Heart right ventricle (tissue), 16 donors: ENCODE data around the gene TADA1. TPM values are rescaled to one million over a fixed set of nuclear protein-coding genes. Genes with fewer than 3 reads are reported as not detected.
"Not testable (repeated sequence)": the region's sequence is repeated elsewhere in the genome, so short reads cannot be mapped to it uniquely, and the experiment has no call there.

Experiments used
- ATAC-seq, 8 donors: fragments of 200-7000 bp; cut with Tn5 transposase; one replicate each; pipeline ENCODE4 v1.9.1; 2020; ENCODE audit warnings: mild to moderate bottlenecking in 8 of 8, moderate library complexity in 8 of 8, moderate number of reproducible peaks in 1 of 8
- DNase-seq, 2 donors: peaks; one replicate each; pipeline ENCODE4 v3.0.0-alpha.2; 2020
- H3K27ac ChIP-seq, 10 donors: fragments of 200-600 bp; sonication (generic) in 2 of 10; one replicate each; pipeline versions ENCODE4 v1.5.0 to v1.8.0; 2020 to 2022; ENCODE audit warnings: mild to moderate bottlenecking in 3 of 10
- H3K27me3 ChIP-seq, 7 donors: fragments of 200-600 bp; one replicate each; pipeline ENCODE4 v1.8.0; 2021 to 2022; ENCODE audit warnings: mild to moderate bottlenecking in 2 of 7
- H3K36me3 ChIP-seq, 9 donors: fragments of 200-600 bp; sonication (generic) in 1 of 9; one replicate each; pipeline versions ENCODE4 v1.5.0 to v1.8.0; 2020 to 2022; ENCODE audit warnings: mild to moderate bottlenecking in 2 of 9
- H3K4me1 ChIP-seq, 9 donors: fragments of 200-600 bp; sonication (generic) in 1 of 9; one replicate each; pipeline versions ENCODE4 v1.5.0 to v1.8.0; 2020 to 2022; ENCODE audit warnings: mild to moderate bottlenecking in 4 of 9
- H3K4me3 ChIP-seq, 10 donors: fragments of 200-600 bp; sonication (generic) in 2 of 10; one replicate each; pipeline versions ENCODE4 v1.5.0 to v1.8.0; 2020 to 2022; ENCODE audit warnings: mild to moderate bottlenecking in 7 of 10, moderate library complexity in 2 of 10
- H3K9me3 ChIP-seq, 11 donors: fragments of 200-600 bp in 10 of 11; sonication (generic) in 2 of 11; one replicate each; pipeline versions ENCODE4 v1.5.0 to v1.8.0; 2013 to 2022; ENCODE audit warnings: mild to moderate bottlenecking in 2 of 11, control low read depth in 1 of 11, moderate library complexity in 1 of 11
- CTCF ChIP-seq, 9 donors: fragments of 200-600 bp; sonication (generic) in 2 of 9; IDR thresholded peaks; one replicate each; pipeline versions ENCODE4 v1.5.0 to v1.8.0; 2021 to 2022; ENCODE audit warnings: antibody characterized with exemption in 9 of 9, mild to moderate bottlenecking in 5 of 9, moderate library complexity in 1 of 9
- WGBS, 2 donors: extraction: QIAGEN DNeasy Blood & Tissue Kit; methylation state at CpG; one replicate each; pipeline ENCODE4 v1.1.7; 2013; ENCODE audit warnings: inconsistent platforms in 1 of 2; 5-methylcytosine and 5-hydroxymethylcytosine counted together
- intact Hi-C, 10 donors: fragments of 100-400 bp; cut with DNase I; formaldehyde crosslinking; loops; one replicate each; pipeline versions ENCODE4 v1.11.1 to v1.14.2; 2022
- polyA plus RNA-seq, 2 donors: library from polyadenylated mRNA; stranded (reverse); fragments of 200-250 nt; gene quantifications; one replicate each; pipeline ENCODE4 v1.2.3, GENCODE V29; 2013
- total RNA-seq, 10 donors: library from RNA; stranded (reverse); fragmentation: NEBNext Ultra II Directional in 3 of 10; extraction: Animal tissue kit (Norgen Biotek cat#: 25700) in 3 of 10; gene quantifications; one replicate each; pipeline versions ENCODE4 v1.2.1 to v1.2.4, GENCODE V29; 2021 to 2023
- donor health status: Arrhythmogenic right ventricular cardiomyopathy.
- donor health status: ischemic (EF 13 %, LVEDD 7.1; RV severe dilation, severe dysfunction).
- donor health status: healthy with polysubstance abuse.
- donor health status: DM: no; HTN: yes; CAD: no.
- donor health status: DM: no; HTN: no; CAD: no.
- donor health status: ischemic (EF 25% LVEDD 6.9; RV normal size, moderate dysfunction).
- donor health status: ischemic (EF 25% LVEDD 5.7; RV mildly dilated, moderate dysfunction).
- donor health status: healthy.
- donor health status: DM: yes; HTN: yes; CAD: no.
- donor health status: Ischemic cardiomyopathy.
- donor health status: ischemic (EF 35%, LVEDD 5.7; RV mildly dilated, moderate dysfunction).
- donor health status: nonischemic (EF 11% LVEDD 7.7; RV severe dilation, severe dysfunction).
- donor health status: DM: yes; HTN: yes; CAD: no.
- donor health status: PGD.
- donor health status: ischemic (EF 29% LVEDD 5.4; RV normal size, mild dysfunction).
- donor health status: nonischemic (EF 23%, LVEDD 6.1; RV moderate dilation, normal function).

TADA1 gene
- total and polyA plus RNA-seq, 12 donors = 6.0 to 12.8 (median 8.9) TPM

DNA sequence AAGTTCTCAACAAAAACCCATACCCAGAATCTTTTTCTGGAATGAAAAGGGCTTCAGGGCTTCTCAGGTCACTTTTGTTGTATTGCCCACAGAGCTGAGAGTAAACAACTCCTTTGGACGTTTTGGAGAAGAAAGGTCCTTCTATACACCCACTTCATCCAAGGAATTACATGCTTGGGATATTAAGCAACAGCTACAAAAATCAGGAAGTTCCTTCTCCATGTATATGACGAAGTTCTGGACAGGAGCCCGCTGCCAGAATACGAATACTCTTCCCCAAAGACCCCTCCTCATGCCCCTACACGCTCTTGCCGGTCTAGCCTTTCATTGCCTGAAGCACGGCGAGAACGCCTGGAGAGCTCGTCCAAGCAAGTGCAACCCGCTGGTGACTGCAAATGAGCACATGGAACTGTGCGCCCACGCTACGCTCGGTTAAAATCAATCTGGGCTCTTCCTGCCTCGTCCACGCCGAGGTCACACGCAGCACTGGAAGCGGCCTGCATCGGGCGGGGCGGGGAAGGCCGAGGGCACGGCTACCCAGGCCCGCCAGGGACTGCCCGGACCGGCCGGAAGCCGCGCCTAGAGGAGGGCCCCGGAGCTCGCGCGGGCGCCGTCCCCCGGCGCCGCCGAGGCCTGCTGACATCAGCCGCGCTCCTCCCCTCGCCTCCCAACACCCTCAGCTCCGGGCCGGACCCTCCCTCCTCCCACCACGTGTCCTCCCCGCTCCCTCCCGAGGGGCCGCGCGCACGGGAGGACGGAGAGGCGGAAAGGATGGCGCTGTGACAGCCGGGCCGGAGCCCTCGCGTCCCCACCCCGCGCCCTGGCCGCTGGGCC, 37.1 kb downstream of the TADA1 start, which contains the start of gene POGK:
POGK (plus strand) TSS at position 710 of the 834 bp plus-strand sequence. CDS start 1,482 bp downstream, outside the sequence.
- H3K4me3 ChIP-seq = peak within 1 kb of the TSS; percentile 44 to 84 (median 71)
- peak within 1 kb of the TSS; percentile 79 to 95 (median 90) for H3K27ac ChIP-seq
- intact Hi-C loops = loop anchor here in 2 of 10 donors (1.0 to 2.0 kb wide), 2 partner anchors 37 to 38 kb away; partner anchors contain the start of gene TADA1 (in 2 of the 2)
- H3K9me3 ChIP-seq = no peaks in the 10 kb centered on the region
- H3K36me3 ChIP-seq = peaks cover 0 to 32% (median 23%) of the 10 kb centered on the region in 9 donors
- TF ChIP-seq CTCF (IDR thresholded peaks at IDR 0.05) = peak in 2 of 9 donors; percentile 8 to 26
- 0 to 1% methylated on average over 48 to 60 of the region's 63 CpGs for WGBS, 2 donors
- no peaks in the 10 kb centered on the region for H3K27me3 ChIP-seq
- DNase-seq (peak; percentile 92 to 93), ATAC-seq (peak; percentile 95 to 99 (median 97))
- H3K4me1 ChIP-seq = peaks cover 13 to 52% (median 51%) of the 10 kb centered on the region in 9 donors

GRCh38 chr1:166836733-166837132, 39.3 kb downstream of the TADA1 start:
- WGBS, 2 donors = 98 to 99% methylated on average over 4 of the region's 4 CpGs
- no peak for ATAC-seq
- TF ChIP-seq CTCF (IDR thresholded peaks at IDR 0.05) = no peak
- Histone ChIP-seq H3K27me3 (peaks cover 0 to 11% (median 0%) of the 10 kb centered on the region in 7 donors), H3K4me1 (peaks cover 0 to 29% (median 28%) of the 10 kb centered on the region in 9 donors), H3K27ac (no peak overlapping the region), H3K9me3 (no peaks in the 10 kb centered on the region), H3K4me3 (no peak overlapping the region), H3K36me3 (peaks cover 0 to 9% (median 7%) of the 10 kb centered on the region in 9 donors)
- DNase-seq = no peak
- intact Hi-C loops = no loop called here

DNA sequence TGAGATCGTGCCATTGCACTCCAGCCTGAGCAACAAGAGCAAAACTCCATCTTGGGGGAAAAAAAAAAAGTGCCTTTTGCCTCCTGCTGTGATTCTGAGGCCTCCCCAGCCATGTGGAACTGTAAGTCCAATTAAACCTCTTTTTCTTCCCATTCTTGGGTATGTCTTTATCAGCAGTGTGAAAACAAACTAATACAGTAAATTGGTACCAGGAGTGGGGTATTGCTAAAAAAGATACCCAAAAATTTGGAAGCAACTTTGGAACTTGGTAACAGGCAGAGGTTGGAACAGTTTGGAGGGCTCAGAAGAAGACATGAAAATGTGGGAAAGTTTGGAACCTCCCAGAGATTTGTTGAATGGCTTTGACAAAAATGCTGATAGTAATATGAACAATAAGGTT, 46.3 kb downstream of the TADA1 start:
- H3K27ac ChIP-seq, DNase-seq, H3K36me3 ChIP-seq, H3K4me3 ChIP-seq, H3K4me1 ChIP-seq, intact Hi-C loops, ATAC-seq: not testable (repeated sequence)
- 67 to 68% methylated on average over 1 of the region's 1 CpG for WGBS, 2 donors
- Histone ChIP-seq H3K9me3 (peaks cover 0 to 33% (median 22%) of the 10 kb centered on the region in 11 donors), H3K27me3 (peaks cover 0 to 12% (median 0%) of the 10 kb centered on the region in 7 donors)

GRCh38 chr1:166827426-166827825, 48.6 kb downstream of the TADA1 start:
- TF ChIP-seq CTCF (IDR thresholded peaks at IDR 0.05) = no peak
- DNase-seq (no peak), ATAC-seq (no peak)
- Histone ChIP-seq H3K9me3 (peaks cover 0 to 33% (median 22%) of the 10 kb centered on the region in 11 donors), H3K4me1 (no peaks in the 10 kb centered on the region), H3K36me3 (no peaks in the 10 kb centered on the region), H3K4me3 (no peak overlapping the region), H3K27me3 (peaks cover 0 to 13% (median 0%) of the 10 kb centered on the region in 7 donors), H3K27ac (no peak overlapping the region)
- intact Hi-C loops = no loop called here
